ENCODE results near the gene NFKB1. TPM values are rescaled to one million over a fixed set of nuclear protein-coding genes. Genes with fewer than 3 reads are reported as not detected.
A peak's percentile ranks its signal among the peaks of the same experiment; 100 is the strongest.

The NFKB1 gene
- total and polyA plus RNA-seq, 10 of the 15 experiments (the other 5 are each of a cell fraction or from before 2014, with no cell fraction given), result 8.7 to 110 (median 57.3) TPM

DNA sequence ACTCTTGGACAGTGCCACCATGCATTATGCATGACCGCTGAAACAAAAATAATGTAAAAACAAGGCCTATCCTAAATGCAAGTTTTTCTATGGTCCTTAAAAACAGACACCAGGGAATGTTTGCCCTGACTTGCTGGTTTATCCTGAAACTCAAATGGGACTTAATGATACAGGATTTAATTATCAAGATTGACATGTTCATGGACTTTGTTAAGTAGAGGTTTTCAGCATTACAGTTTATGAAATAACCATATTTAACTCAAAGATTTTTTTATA is 1.3 kb downstream of the NFKB1 start:
- WGBS (ENCODE audit: insufficient coverage, insufficient replicate concordance, low lambda C conversion rate, missing lambda C conversion rate), result 0% methylated on average over 1 of the region's 1 CpG
- no peaks in the 10 kb centered on the region for H3K9me3 ChIP-seq (replicated peaks; ENCODE audit: control insufficient read depth, insufficient read depth, low read length)
- ChIA-PET SMC1A (ENCODE audit: uncharacterized antibody, unreplicated experiment) (interaction anchor here (0.8 to 2.5 kb wide), 11 partner anchors 9 to 77 kb away, joined by 3 to 9 read pairs (median 5); no protein-coding TSS in a partner anchor), POLR2A (interaction anchor here (0.6 to 1.8 kb wide), 6 partner anchors 35 to 367 kb away, joined by 3 to 4 read pairs (median 3); partner anchors contain the start of genes CISD2 and UBE2D3), RAD21 (ENCODE audit: unreplicated experiment) (interaction anchor here (0.8 kb wide), 2 partner anchors 22 to 41 kb away, joined by 3 read pairs; no protein-coding TSS in a partner anchor), CTCF (interaction anchor here (0.8 to 1.8 kb wide), 3 partner anchors 32 to 59 kb away, joined by 3 to 4 read pairs (median 4); no protein-coding TSS in a partner anchor)
- peak overlapping the region; percentile 75 for H3K4me3 ChIP-seq
- peak overlapping the region; percentile 97 for H3K27ac ChIP-seq (ENCODE audit: control insufficient read depth, insufficient read depth)
- H4K20me1 ChIP-seq (ENCODE audit: control insufficient read depth, insufficient read depth), result no peaks in the 10 kb centered on the region
- BruUV-seq (replicated peaks), result TSS peak; percentile 60
- peak overlapping the region; percentile 99 for H3K9ac ChIP-seq (ENCODE audit: control insufficient read depth, insufficient read depth, low read length)
- H2AFZ ChIP-seq (ENCODE audit: control insufficient read depth, low read depth, low read length), result no peak overlapping the region
- ATAC-seq (no peak), FAIRE-seq (no peak), DNase-seq (ENCODE audit: low read depth, low spot score) (no peak)
- in situ Hi-C loops (cut with MboI) (no loop called here), intact Hi-C loops (cut with micrococcal nuclease; ENCODE audit: unreplicated experiment) (loop anchor here (2.0 to 5.0 kb wide), 4 partner anchors 40 to 324 kb away; partner anchors contain the start of genes SLC39A8 and UBE2D3)
- H3K4me2 ChIP-seq (ENCODE audit: control insufficient read depth, insufficient read depth), result peak overlapping the region; percentile 70; the same call in 1 of the 2 replicates
- H3K36me3 ChIP-seq (ENCODE audit: control insufficient read depth in 2 of 2, insufficient read depth in 2 of 2, low read length in 1 of 2), result no peaks in the 10 kb centered on the region
- peaks cover 59% of the 10 kb centered on the region for H3K79me2 ChIP-seq (ENCODE audit: control insufficient read depth, insufficient read depth, low read length)
- TF ChIP-seq, protein P1, sequence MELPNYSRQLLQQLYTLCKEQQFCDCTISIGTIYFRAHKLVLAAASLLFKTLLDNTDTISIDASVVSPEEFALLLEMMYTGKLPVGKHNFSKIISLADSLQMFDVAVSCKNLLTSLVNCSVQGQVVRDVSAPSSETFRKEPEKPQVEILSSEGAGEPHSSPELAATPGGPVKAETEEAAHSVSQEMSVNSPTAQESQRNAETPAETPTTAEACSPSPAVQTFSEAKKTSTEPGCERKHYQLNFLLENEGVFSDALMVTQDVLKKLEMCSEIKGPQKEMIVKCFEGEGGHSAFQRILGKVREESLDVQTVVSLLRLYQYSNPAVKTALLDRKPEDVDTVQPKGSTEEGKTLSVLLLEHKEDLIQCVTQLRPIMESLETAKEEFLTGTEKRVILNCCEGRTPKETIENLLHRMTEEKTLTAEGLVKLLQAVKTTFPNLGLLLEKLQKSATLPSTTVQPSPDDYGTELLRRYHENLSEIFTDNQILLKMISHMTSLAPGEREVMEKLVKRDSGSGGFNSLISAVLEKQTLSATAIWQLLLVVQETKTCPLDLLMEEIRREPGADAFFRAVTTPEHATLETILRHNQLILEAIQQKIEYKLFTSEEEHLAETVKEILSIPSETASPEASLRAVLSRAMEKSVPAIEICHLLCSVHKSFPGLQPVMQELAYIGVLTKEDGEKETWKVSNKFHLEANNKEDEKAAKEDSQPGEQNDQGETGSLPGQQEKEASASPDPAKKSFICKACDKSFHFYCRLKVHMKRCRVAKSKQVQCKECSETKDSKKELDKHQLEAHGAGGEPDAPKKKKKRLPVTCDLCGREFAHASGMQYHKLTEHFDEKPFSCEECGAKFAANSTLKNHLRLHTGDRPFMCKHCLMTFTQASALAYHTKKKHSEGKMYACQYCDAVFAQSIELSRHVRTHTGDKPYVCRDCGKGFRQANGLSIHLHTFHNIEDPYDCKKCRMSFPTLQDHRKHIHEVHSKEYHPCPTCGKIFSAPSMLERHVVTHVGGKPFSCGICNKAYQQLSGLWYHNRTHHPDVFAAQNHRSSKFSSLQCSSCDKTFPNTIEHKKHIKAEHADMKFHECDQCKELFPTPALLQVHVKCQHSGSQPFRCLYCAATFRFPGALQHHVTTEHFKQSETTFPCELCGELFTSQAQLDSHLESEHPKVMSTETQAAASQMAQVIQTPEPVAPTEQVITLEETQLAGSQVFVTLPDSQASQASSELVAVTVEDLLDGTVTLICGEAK (IDR thresholded peaks at IDR 0.05; ENCODE audit: borderline replicate concordance), result no peak
- TF ChIP-seq PAX8 (IDR thresholded peaks at IDR 0.05), result peak; percentile 64; the same call in 1 of the 2 replicates
- TF ChIP-seq, protein P2, sequence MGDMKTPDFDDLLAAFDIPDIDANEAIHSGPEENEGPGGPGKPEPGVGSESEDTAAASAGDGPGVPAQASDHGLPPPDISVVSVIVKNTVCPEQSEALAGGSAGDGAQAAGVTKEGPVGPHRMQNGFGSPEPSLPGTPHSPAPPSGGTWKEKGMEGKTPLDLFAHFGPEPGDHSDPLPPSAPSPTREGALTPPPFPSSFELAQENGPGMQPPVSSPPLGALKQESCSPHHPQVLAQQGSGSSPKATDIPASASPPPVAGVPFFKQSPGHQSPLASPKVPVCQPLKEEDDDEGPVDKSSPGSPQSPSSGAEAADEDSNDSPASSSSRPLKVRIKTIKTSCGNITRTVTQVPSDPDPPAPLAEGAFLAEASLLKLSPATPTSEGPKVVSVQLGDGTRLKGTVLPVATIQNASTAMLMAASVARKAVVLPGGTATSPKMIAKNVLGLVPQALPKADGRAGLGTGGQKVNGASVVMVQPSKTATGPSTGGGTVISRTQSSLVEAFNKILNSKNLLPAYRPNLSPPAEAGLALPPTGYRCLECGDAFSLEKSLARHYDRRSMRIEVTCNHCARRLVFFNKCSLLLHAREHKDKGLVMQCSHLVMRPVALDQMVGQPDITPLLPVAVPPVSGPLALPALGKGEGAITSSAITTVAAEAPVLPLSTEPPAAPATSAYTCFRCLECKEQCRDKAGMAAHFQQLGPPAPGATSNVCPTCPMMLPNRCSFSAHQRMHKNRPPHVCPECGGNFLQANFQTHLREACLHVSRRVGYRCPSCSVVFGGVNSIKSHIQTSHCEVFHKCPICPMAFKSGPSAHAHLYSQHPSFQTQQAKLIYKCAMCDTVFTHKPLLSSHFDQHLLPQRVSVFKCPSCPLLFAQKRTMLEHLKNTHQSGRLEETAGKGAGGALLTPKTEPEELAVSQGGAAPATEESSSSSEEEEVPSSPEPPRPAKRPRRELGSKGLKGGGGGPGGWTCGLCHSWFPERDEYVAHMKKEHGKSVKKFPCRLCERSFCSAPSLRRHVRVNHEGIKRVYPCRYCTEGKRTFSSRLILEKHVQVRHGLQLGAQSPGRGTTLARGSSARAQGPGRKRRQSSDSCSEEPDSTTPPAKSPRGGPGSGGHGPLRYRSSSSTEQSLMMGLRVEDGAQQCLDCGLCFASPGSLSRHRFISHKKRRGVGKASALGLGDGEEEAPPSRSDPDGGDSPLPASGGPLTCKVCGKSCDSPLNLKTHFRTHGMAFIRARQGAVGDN (IDR thresholded peaks at IDR 0.05), result no peak
- no peak for TF ChIP-seq CBFB (IDR thresholded peaks at IDR 0.05; ENCODE audit: low read depth)
- TF ChIP-seq ESRRA (IDR thresholded peaks at IDR 0.05; ENCODE audit: low read length), result no peak
- TF ChIP-seq, protein P3, sequence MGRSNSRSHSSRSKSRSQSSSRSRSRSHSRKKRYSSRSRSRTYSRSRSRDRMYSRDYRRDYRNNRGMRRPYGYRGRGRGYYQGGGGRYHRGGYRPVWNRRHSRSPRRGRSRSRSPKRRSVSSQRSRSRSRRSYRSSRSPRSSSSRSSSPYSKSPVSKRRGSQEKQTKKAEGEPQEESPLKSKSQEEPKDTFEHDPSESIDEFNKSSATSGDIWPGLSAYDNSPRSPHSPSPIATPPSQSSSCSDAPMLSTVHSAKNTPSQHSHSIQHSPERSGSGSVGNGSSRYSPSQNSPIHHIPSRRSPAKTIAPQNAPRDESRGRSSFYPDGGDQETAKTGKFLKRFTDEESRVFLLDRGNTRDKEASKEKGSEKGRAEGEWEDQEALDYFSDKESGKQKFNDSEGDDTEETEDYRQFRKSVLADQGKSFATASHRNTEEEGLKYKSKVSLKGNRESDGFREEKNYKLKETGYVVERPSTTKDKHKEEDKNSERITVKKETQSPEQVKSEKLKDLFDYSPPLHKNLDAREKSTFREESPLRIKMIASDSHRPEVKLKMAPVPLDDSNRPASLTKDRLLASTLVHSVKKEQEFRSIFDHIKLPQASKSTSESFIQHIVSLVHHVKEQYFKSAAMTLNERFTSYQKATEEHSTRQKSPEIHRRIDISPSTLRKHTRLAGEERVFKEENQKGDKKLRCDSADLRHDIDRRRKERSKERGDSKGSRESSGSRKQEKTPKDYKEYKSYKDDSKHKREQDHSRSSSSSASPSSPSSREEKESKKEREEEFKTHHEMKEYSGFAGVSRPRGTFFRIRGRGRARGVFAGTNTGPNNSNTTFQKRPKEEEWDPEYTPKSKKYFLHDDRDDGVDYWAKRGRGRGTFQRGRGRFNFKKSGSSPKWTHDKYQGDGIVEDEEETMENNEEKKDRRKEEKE (IDR thresholded peaks at IDR 0.05), result no peak
- no peak for TF ChIP-seq NBN (IDR thresholded peaks at IDR 0.05)
- TF ChIP-seq, protein P4, sequence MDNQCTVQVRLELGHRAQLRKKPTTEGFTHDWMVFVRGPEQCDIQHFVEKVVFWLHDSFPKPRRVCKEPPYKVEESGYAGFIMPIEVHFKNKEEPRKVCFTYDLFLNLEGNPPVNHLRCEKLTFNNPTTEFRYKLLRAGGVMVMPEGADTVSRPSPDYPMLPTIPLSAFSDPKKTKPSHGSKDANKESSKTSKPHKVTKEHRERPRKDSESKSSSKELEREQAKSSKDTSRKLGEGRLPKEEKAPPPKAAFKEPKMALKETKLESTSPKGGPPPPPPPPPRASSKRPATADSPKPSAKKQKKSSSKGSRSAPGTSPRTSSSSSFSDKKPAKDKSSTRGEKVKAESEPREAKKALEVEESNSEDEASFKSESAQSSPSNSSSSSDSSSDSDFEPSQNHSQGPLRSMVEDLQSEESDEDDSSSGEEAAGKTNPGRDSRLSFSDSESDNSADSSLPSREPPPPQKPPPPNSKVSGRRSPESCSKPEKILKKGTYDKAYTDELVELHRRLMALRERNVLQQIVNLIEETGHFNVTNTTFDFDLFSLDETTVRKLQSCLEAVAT (IDR thresholded peaks at IDR 0.05), result no peak
- TF ChIP-seq, protein P5, sequence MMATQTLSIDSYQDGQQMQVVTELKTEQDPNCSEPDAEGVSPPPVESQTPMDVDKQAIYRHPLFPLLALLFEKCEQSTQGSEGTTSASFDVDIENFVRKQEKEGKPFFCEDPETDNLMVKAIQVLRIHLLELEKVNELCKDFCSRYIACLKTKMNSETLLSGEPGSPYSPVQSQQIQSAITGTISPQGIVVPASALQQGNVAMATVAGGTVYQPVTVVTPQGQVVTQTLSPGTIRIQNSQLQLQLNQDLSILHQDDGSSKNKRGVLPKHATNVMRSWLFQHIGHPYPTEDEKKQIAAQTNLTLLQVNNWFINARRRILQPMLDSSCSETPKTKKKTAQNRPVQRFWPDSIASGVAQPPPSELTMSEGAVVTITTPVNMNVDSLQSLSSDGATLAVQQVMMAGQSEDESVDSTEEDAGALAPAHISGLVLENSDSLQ (IDR thresholded peaks at IDR 0.05), result no peak
- no peaks in the 10 kb centered on the region for H3K27me3 ChIP-seq (replicated peaks in 1 of 2; ENCODE audit: control insufficient read depth in 2 of 2, insufficient read depth in 2 of 2, low read length in 1 of 2)
- H3K4me1 ChIP-seq (ENCODE audit: control insufficient read depth, insufficient read depth, low read length), result peaks cover 3% of the 10 kb centered on the region; the same call in 1 of the 2 replicates
